ENCODE results near the gene RASL10A. TPM values are rescaled to one million over a fixed set of nuclear protein-coding genes. Genes with fewer than 3 reads are reported as not detected.

RASL10A gene
- total and polyA plus RNA-seq, 7 donors, result 0.32 to 3.3 (median 0.80) TPM

DNA sequence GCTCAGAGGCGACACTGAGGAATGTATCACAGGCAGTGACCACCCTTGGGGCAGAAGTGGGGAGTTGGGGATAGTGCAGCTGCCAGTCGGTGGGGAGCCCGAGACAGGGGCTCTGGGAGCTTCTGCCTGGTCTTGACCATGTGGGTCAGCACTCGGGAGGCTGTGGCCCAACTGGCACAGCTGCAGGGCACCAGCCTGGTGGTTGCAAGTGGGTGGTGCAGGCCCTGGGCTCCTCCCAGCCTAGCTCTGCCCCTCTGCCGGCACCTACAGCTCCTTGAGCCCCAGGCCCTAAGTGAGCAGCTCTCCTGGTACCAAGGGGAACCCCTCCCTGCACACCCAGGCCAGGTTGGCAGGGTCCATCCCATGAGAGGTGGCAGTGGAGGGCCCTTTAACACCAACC lies 12.6 kb upstream of the RASL10A start:
- H3K4me3 ChIP-seq, result no peak overlapping the region
- no peaks in the 10 kb centered on the region for H3K27me3 ChIP-seq (ENCODE audit: insufficient read depth in 3 of 3, low read length in 2 of 3)
- no peaks in the 10 kb centered on the region for H3K9me3 ChIP-seq
- H3K4me1 ChIP-seq, result peaks cover 37% of the 10 kb centered on the region
- H3K27ac ChIP-seq, result peak overlapping the region; percentile 79
- TF ChIP-seq, protein P1, sequence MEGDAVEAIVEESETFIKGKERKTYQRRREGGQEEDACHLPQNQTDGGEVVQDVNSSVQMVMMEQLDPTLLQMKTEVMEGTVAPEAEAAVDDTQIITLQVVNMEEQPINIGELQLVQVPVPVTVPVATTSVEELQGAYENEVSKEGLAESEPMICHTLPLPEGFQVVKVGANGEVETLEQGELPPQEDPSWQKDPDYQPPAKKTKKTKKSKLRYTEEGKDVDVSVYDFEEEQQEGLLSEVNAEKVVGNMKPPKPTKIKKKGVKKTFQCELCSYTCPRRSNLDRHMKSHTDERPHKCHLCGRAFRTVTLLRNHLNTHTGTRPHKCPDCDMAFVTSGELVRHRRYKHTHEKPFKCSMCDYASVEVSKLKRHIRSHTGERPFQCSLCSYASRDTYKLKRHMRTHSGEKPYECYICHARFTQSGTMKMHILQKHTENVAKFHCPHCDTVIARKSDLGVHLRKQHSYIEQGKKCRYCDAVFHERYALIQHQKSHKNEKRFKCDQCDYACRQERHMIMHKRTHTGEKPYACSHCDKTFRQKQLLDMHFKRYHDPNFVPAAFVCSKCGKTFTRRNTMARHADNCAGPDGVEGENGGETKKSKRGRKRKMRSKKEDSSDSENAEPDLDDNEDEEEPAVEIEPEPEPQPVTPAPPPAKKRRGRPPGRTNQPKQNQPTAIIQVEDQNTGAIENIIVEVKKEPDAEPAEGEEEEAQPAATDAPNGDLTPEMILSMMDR (IDR thresholded peaks at IDR 0.05), result no peak
- H3K36me3 ChIP-seq (ENCODE audit: insufficient read depth in 1 of 2, low read depth in 1 of 2), result peaks cover 2 to 52% of the 10 kb centered on the region in 2 donors
- DNase-seq, result no peak
- WGBS, 3 donors, result 69 to 82% (median 71%) methylated on average over 5 of the region's 5 CpGs
- ATAC-seq, result peak in 1 of 4 donors; percentile 6
- intact Hi-C loops (cut with DNase I), result no loop called here

DNA sequence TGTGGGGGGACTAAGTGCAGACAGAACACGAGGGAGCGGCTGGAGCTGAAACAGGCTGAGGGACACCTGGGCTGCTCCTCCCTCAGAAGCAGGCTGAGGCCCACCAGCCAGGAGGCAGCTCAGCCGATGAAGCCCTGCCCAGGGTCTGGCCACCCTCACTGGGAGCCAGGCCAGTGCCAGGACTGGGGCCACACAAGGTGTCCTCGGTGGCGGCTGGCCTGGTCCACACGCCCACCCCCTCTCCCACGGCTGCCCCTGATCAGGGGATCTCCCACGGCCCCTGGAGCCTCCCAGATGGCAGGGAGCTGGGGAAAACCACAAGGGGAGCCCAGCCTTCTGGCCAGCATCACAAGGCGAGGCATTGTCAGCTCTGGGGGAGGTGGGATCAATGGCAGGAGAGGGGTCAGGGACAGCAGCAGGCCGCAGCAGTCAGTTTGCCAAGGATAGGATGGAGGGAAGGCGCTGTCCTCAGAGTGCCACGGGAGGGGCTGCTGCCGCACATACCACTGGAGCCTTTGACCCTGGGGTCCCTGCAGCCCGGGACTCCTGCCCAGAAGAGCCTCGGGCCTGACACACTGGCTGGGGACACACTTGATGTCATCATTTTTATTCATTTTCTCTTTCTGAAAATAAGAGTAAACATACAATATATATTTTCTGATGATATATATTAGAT lies 11.7 kb upstream of the RASL10A start:
- intact Hi-C loops (cut with DNase I), result no loop called here
- Histone ChIP-seq H3K4me1 (peaks cover 37% of the 10 kb centered on the region), H3K9me3 (no peaks in the 10 kb centered on the region), H3K27ac (no peak overlapping the region), H3K36me3 (ENCODE audit: insufficient read depth in 1 of 2, low read depth in 1 of 2) (peaks cover 2 to 46% of the 10 kb centered on the region in 2 donors), H3K27me3 (ENCODE audit: insufficient read depth in 3 of 3, low read length in 2 of 3) (no peaks in the 10 kb centered on the region), H3K4me3 (no peak overlapping the region)
- TF ChIP-seq, protein P1 (IDR thresholded peaks at IDR 0.05), result no peak
- WGBS, 3 donors, result 78 to 85% (median 85%) methylated on average over 14 to 15 of the region's 15 CpGs
- DNase-seq, result no peak
- ATAC-seq, result no peak

DNA sequence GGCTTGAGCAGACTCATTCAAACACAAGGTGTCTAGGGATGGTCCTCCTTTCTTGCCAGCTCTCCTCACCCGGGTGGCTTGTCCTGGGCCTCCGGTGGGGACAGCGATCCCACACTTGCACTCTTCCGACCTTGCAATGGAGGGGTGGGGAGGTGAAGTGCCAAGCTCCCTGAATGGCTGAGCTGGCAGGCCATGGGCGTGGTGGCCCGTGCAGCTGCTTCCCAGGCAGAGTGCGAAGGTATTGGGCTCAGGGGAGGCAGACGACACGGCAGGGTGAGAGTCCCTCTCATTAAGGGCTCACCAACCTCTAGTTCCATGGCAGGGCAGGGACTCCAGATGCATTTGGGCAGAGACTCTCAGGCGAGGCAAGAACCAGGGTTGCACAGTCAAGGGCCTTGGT lies 11.0 kb upstream of the RASL10A start:
- Histone ChIP-seq H3K9me3 (no peaks in the 10 kb centered on the region), H3K4me3 (no peak overlapping the region), H3K36me3 (ENCODE audit: insufficient read depth in 1 of 2, low read depth in 1 of 2) (peaks cover 2 to 39% of the 10 kb centered on the region in 2 donors), H3K4me1 (peaks cover 35% of the 10 kb centered on the region), H3K27ac (no peak overlapping the region), H3K27me3 (ENCODE audit: insufficient read depth in 3 of 3, low read length in 2 of 3) (no peaks in the 10 kb centered on the region)
- no peak for DNase-seq
- 81 to 97% (median 83%) methylated on average over 10 of the region's 10 CpGs for WGBS, 3 donors
- TF ChIP-seq, protein P1 (IDR thresholded peaks at IDR 0.05), result no peak
- intact Hi-C loops (cut with DNase I), result no loop called here
- no peak for ATAC-seq

DNA sequence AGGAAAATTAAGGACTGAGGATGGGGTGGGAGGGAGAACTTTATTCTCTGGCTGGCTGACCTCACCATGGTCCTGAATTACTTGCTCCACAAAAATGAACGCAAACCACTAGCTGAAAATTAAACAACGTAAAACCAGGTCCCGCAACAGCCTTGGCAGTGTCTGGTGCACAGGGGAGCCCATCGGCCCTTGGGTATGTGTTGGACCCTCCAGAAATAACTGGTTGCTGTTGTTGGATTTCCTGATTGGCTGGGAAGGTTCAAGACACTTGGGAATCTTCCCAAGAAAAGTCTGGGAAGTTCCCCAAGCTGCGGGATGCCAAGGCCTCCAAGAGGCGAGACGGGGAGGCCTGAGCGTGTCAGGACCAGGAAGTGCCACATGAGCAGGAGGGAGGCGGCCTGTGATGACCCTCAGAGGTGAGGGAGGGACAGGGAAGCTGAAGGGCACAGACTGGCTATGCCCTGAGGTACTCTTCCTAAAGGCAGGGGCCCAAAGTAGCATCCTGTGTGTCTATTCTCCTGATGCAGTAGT lies 10.4 kb upstream of the RASL10A start:
- H3K4me3 ChIP-seq, result no peak overlapping the region
- 46 to 61% (median 47%) methylated on average over 9 of the region's 9 CpGs for WGBS, 3 donors
- no peak for ATAC-seq
- peaks cover 29% of the 10 kb centered on the region for H3K4me1 ChIP-seq
- no peak overlapping the region for H3K27ac ChIP-seq
- H3K9me3 ChIP-seq, result no peaks in the 10 kb centered on the region
- no peak for DNase-seq
- intact Hi-C loops (cut with DNase I), result no loop called here
- TF ChIP-seq, protein P1 (IDR thresholded peaks at IDR 0.05), result no peak
- no peaks in the 10 kb centered on the region for H3K27me3 ChIP-seq (ENCODE audit: insufficient read depth in 3 of 3, low read length in 2 of 3)
- H3K36me3 ChIP-seq (ENCODE audit: insufficient read depth in 1 of 2, low read depth in 1 of 2), result peaks cover 2 to 33% of the 10 kb centered on the region in 2 donors
